ENCODE measurements around the gene CYP2A7.
"Not testable (repeated sequence)": the region's sequence is repeated elsewhere in the genome, so short reads cannot be mapped to it uniquely, and the experiment has no call there.

Gene CYP2A7

GRCh38 chr19:40825460-40826095, 56.5 kb downstream of the CYP2A7 start:
- not testable (repeated sequence) for H3K36me3 ChIP-seq (ENCODE audit: insufficient read depth, low read length); H3K27me3 ChIP-seq (ENCODE audit: insufficient read depth, low read length); H3K79me2 ChIP-seq (ENCODE audit: control insufficient read depth, insufficient read depth, low read length, unreplicated experiment)

More at GRCh38 chr19:40825460-40826095, 56.5 kb downstream of the CYP2A7 start:
- H2AFZ ChIP-seq (ENCODE audit: low read length, unreplicated experiment); H3K4me3 ChIP-seq (ENCODE audit: low read depth, low read length); H3K4me1 ChIP-seq (ENCODE audit: control insufficient read depth, insufficient read depth, low read length, unreplicated experiment); H3K27ac ChIP-seq (ENCODE audit: low read depth, low read length): not testable (repeated sequence)

Measured in ACC112 (cell line).